Smooth muscle cell of the brain vasculature (primary cell): ENCODE measurements around the gene GPAT2.
"Not testable (repeated sequence)": the region's sequence is repeated elsewhere in the genome, so short reads cannot be mapped to it uniquely, and the experiment has no call there.

Experiments used
- DNase-seq: peaks from one replicate; pipeline ENCODE4 v3.0.0-alpha.2; 2012; ENCODE audit warnings: low read depth, low spot score

The GPAT2 gene

DNA sequence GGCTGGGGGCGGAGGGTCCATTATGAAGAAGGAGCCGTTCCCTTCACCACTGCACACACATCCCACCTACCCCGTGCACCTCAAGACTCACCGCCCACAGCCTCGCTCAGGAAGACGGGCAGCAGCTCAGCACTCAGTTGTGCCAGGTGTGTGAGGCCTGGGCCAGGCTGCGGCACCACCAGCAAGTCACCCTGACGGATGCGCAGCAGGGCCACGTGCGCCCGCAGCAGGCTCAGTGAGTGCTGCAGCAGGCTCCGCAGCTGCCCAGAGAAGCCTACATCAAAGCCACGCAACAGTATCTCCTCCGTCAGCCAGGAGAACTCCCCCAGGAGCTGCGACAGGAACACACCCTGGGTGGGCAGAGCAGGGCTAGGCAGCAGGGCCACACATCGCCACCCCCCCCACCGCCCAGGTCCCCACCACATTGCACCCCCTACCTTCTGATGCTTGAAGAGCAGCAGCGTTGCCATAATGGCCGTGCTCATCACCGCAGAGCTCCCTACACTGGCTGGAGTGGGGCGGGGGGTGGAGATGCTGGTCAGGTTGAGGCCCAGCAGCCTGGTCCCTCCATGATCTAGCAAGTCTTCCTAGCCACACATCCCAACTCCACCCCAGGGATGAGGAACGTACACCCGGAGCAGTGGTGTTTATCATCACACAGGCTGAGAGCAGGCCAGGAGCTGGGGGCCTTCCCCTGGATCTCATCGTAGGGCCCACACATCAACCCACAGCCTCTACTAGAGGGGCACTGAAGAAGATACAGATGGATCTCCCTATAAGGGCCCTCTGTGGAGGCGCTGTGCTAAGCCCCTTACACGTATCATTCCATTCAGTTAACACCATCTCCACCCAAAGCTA, 10.2 kb downstream of the GPAT2 start:
- no peak for DNase-seq

GRCh38 chr2:96023701-96024100, 11.0 kb downstream of the GPAT2 start:
- DNase-seq = not testable (repeated sequence)

DNA sequence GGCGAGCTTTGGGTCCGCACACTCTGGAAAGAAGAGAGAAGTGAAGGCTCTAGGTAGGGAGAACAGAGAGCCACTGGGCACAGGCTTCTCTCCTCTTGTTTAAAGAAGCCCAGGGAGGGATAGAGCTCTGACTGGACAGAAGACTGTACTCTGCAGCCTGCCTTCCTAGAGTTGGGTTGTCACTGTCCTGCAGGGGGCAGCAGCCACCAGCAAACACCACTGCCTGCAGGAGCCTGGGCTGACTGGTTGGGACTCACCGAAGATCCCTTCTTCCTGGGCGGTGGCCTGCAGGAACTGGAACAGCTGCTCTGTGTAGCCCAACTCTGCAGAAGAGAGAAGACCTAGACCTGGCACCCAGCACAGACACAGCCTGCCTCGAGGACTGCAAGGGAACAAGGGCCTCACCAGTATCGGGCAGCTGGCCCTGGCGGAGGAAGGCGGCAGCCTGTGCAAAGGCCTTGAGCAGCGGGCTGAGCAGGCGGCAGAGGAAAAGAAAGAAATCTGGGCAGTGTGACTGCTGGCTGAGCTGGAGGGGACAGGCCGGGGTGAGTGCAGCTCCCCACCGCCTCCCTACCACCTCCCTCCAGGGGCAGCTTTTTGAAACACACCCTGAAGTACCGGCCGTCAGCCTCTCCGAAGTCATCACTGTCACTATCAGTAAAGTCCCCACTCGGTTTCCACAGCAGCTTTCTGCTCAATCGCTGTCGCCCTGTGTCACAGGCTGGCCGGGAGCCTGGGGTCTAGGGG, 11.8 kb downstream of the GPAT2 start:
- peak; percentile 45 for DNase-seq

DNA sequence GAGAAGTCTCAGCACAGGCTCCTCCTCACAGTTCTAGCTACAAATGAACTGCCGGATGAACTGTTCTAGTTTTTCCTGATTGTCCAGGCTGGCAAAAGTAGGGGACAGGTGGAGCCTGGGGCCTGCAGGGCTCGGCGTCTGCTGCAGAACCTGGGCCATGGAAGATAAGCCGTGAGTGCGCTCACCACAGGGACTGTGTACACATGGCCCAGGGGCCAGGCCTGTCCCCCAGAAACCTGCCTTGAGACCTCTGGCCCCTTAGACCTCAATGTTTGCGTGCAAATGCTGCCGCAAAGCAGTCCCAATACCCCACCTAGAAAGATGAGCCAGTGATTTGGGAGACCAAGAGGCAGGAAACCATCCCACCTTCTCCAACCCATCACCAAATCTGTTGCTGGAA, 12.6 kb downstream of the GPAT2 start:
- not testable (repeated sequence) for DNase-seq

DNA sequence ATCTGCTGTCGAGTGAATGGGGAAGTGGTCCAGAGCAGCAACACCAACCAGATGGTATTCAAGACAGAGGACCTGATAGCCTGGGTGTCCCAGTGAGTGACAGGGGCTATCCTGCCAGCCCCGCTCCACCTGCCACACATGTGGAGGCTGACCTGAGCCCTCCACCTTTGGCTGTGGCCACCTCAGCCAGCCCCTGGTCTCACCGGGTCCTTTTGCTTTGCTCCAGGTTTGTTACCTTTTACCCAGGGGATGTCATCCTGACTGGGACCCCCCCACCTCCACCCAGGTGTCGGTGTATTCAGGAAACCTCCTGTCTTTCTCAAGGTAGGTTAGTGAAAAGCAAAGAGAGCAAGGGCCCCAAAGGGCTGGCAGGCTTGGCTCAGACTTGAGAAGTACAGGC, 13.6 kb downstream of the GPAT2 start:
- not testable (repeated sequence) for DNase-seq

DNA sequence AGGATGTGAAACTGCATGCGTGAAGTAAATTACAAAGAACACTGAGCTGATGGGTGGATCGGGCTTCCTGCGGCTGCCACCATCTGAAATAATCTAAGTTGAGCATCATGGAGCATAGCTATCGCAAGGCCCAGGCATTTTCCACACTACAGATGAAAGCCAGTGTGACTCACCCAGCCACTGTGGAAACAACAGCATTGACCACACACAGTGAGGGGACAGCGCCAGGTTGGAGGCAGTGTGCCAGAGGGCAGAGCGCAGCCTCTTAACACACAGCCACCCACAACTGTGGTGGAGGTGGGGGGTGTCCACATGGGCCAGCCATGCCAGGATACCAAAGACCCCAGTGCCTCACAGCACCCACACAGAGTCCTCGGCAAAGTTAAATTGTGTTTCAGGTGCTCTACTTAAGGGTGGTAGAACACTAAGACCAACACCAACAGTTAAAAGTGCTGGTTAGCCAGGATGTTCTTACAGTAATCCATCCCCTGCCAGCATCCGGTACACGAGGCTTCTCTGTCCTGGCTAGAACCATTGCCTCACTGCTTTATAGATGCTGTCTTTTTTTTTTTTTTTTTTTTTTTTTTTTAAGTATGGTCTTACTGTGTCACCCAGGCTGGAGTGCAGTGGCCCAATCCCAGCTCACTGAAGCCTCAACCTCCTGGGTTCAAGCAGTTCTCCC, 14.7 kb downstream of the GPAT2 start:
- DNase-seq = not testable (repeated sequence)

- not testable (repeated sequence) for DNase-seq
Observed at GRCh38 chr2:96016321-96016720, 18.4 kb downstream of the GPAT2 start.

DNA sequence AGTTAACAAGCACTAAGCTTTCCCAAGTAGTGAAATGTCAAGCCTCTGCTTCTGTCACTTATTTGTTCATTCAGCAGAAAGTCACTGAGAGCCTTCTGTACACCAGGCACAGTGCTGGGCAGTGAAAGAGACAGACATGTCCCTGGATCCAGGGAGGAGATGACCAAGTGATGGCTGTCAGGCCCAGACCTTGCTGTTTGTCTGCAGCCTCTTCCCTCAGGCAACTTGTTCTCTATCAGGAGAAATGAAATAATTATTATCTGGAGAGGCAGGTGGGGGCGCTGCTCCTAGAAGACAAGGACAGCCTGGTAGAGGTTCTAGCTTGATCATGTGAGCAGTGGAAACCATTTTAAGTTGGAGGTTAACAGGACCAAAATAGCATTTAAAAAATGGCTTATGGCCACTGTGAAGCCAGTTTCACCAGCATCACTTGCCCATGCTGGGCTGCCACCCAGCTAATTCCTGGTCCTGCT, 21.9 kb downstream of the GPAT2 start:
- DNase-seq = not testable (repeated sequence)

DNA sequence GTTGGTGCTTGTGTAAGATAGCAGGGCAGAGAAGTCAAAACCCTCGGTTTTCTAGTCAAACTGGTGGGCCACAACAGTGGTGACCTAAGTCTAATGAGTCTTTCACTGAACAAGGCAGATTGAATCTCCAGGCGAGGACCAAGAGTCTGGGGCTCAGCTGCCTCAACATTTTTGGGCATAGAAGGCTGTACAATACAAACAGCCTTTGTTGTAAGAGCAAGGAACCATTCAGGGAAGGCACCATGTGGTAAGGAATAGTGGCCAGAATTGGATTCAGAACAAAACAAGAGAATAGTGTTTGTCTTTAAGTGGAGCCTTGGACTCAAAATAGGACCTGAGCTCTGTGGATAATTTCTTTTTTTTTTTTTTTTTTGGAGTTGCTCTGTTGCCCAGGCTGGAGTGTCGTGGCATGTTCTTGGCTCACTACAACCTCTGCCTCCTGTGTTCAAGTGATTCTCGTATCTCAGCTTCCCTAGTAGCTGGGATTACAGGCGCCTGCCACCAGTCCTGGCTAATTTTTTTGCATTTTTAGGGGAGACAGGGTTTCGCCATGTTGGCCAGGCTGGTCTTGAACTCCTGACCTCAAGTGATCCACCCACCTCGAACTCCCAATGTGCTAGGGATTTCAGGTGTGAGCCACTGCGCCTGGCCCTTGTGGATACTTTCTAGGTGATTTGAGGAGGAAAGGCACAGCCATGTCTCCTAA, 22.5 kb downstream of the GPAT2 start:
- DNase-seq = not testable (repeated sequence)

DNA sequence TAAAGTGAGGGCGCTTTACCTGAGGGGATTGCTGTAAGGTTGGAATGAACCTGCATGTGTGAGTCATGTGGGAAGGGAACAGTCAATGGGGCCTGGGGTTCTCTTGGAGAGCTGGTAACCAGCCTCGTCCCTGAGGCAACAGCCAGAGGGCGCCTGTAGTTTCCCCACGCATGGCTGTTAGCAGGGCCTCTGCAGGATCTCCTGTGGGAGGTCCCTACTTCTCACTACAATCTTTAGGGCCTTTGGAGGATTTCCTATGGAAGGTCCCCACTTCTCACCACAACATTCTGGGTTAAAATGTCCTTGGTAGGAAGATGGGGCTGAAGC, 23.6 kb downstream of the GPAT2 start:
- not testable (repeated sequence) for DNase-seq

GRCh38 chr2:96010320-96011128, 24.2 kb downstream of the GPAT2 start:
- DNase-seq = not testable (repeated sequence)

DNA sequence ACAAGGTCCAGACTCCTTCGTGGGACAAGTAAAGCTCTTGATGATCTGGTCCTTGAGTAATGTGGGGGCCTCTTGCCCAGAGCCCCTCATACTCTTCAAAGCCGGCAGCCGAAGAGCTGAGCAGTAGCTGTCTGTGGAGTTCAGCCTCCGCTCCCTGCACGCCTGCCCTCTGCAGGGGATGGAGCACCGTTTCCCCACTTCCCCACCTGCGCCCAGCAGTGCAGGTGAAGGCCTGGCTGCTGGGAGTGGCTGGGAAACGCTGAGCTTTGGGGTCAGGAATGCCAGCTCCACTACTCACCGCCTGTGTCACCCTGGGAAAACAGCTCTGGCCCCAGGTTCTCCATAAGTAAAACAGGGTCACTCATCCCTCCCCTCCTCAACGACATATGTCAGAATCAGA, 24.9 kb downstream of the GPAT2 start:
- DNase-seq = not testable (repeated sequence)

- not testable (repeated sequence) for DNase-seq
Observed at GRCh38 chr2:96008051-96008450, 26.7 kb downstream of the GPAT2 start.

DNA sequence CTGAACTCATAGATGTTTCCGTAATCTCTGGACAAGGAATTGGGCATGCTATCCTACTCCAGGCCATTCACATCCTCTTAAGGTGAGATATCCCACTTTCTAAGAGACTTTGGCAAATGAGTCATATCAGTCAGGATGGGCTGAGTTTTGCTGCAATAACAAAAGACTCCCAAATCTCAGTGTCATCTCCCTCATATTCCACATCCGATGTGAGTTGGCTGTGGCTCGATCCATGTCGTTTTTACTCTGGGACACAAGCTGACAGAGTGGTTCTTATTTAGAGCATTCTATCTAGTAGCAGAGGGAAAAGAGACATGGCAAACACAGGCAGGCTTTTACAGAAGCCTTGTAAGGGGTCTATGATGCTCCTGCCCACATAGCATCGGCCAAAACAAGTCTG, 28.5 kb downstream of the GPAT2 start:
- DNase-seq = not testable (repeated sequence)

DNA sequence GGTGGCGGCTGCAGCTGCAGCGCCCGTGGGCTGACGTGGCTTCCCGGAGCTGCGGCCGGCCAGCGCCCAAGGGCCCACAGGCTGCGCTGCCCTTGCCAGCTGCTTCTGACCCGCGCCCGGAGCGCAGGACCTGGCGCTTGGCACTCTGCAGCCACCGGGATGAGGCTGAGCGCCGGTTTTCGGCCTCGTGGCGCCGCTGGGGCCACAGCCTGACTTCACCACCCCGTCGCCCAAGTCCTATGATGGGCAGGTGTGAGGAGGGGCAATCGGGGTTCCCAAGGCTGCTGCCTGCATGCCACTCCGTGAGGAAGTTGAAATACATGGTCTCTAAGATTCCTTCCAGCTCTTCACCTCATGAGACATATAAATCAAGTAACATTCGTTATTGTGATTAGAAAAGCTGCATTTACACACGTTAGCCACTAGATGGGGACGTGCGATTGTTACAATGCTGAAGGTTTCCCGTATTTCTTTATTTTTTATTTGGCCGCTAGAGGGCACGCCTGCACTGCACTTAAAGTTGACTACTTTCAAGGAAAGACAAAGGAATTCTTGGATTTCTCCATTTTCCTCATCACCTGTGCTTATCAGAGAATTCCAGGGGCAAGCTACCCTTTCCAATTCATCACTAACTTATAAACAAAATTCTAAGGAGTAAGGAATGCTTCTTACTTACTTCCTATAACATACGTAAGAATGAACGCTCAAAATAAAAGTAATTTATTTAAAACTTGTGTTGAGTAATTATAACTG, 42.0 kb downstream of the GPAT2 start:
- DNase-seq = not testable (repeated sequence)

GRCh38 chr2:95992102-95992501, 42.6 kb downstream of the GPAT2 start:
- not testable (repeated sequence) for DNase-seq

DNA sequence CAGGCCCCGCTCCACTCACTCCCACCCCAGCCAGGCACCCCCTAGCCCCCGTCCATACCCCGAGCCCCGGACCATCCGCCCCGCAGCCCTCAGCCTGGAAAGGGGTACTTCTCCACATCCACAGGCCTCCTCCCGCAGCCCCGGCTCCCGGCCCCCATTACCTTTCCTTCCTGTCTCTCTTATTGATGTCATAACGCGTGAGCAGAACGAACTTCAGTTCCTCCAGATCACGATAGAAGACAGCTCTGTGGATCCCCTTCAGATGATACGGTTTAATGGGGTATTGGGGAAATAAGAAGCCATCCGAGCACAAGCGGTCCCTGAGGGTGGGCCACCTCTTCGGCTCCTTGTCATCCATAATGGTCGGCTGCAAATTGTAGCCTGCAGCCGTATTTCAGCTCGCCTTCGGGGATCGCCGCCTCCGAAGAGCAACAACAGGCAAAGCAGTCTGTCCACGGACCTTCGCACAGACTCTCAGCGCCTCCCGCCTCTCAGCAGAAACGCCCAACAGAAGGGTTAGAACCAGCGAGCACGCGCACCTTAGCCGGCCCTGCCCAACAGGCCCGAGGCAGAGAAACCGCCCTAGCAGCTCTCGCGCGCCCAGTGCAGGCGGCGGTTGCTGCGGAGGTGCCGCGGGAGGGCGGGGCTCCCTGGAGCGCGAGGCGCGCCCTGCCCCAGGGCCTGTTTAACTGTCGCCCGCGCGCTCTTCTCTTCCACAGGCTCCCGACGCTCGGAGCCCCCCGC, 43.2 kb downstream of the GPAT2 start, which contains the start of gene ANKRD36C:
Gene ANKRD36C, minus strand, starts transcription at position 474 of the 744 bp plus-strand sequence. Its CDS starts 116 bp downstream, at position 358.
- DNase-seq = not testable (repeated sequence)

- DNase-seq = not testable (repeated sequence)
Observed at GRCh38 chr2:95990884-95991283, 43.8 kb downstream of the GPAT2 start.
